Urothelium cell line (cell line): ENCODE measurements around the gene SHPK.

Experiments
- DNase-seq: peaks from one replicate; pipeline ENCODE4 v3.0.0; 2011; ENCODE audit warnings: low spot score, mixed read lengths
- FAIRE-seq: peaks from 2 replicates; lab custom pipeline; 2011; peaks lifted over from hg19 to GRCh38; lab: Jason Lieb, UNC

The SHPK gene

GRCh38 chr17:3630781-3631180 lies 5.3 kb downstream of the SHPK start:
- DNase-seq (no peak), FAIRE-seq (no peak)

GRCh38 chr17:3627769-3628167 lies 8.3 kb downstream of the SHPK start:
- DNase-seq (no peak), FAIRE-seq (no peak)

DNA sequence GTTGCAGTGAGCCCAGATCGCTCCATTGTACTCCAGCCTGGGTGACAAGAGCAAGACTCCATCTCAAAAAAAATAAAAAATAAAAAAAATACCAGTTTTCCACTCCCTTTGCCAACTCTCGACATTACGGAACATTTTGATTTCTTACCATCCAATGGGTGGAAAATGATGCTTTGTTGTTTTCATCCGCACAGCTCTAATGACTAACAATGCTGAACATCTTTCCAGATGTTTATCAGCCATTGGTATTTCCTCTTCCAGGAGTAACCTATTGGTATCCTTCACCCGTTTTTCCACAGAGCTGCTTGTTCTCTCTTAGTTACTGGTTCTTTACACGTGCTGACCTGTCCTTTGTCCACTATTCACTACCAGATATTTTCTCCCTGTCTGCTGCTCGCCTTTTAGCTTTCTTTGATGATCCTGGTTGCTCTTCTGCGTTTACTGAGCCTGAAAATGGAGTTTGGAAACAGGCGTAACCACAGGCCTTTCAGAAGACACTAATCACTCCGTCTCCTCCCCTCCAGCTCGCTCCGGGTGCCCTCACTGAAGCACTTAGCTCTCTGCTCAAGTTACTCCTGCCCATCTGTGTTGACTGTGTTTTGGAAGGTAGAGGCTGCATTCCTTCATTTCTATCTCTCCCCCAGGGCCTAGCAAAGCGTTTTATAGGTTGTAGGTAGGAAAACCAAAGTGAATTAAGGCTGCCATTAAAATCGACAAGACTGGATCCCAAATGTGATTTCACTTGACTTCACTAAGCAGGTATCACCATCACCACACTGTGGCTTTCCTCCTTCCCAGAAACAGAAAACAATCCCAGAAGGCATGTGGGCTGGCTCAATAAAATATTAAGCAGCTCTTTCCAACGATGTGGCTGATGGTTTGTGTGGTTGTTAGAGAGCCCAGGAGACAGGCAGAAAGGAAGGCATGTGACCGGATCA lies 8.9 kb downstream of the SHPK start:
- FAIRE-seq (no peak), DNase-seq (no peak)

DNA sequence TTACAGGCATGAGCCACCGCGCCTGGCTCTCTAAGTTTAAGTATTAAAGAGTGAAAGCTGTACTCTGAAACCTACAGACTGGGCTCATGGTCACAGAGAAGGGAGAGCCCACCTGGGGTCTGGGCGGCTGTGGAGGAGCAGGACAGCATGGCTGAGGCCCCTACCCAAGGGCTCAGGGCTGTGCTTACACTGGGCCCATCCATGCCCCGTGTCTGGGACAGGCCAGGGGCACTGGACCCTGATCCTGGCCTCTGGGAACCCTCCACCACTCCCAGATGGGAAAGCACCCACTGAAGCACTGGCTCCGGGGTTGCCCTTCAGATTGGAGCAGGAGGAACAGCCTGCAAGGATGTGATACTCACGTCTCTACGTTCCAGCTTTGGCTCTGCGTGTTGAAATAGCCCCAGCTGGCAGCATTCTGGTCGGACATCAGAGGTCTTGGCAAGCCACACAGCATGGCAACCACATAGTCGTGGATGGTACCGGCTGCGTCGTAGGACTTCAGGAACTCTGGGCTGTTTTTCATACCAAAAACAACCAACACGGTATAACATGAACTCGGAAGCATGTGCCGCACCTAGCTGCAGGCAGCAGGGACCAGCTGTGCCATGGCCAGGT lies 13.0 kb downstream of the SHPK start:
- FAIRE-seq = no peak
- no peak for DNase-seq

GRCh38 chr17:3621146-3621720 lies 14.8 kb downstream of the SHPK start:
- DNase-seq (no peak), FAIRE-seq (no peak)

DNA sequence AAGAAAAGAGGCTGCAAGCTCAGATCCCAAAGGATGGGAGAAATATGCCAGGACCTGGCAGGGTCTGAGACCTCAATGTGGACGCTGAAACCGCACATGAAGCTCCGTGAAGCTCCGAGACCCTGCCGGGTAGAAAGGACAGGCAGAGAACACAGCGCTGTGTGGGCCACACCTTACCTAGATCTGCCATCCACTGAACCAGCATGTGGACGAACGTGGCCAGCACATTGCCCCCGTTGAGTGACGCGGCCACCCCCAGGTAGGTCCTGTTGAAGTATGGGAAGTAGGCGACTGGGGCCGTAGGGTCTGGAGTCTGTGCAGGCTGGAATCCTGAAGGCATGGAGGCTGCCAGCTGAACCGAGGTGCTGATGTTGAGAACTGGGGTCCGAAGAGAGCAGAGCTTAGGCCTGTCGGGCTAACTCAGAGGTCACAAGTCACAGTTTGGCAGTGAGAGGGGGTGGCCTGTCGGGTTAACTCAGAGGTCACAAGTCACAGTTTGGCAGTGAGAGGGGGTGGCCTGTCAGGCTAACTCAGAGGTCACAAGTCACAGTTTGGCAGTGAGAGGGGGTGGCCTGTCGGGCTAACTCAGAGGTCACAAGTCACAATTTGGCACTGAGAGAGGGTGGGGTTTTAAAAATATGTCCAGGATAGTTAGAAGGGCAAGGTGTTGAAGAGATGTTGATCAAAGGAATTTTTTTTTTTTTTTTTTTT lies 20.7 kb downstream of the SHPK start:
- FAIRE-seq = no peak
- no peak for DNase-seq

DNA sequence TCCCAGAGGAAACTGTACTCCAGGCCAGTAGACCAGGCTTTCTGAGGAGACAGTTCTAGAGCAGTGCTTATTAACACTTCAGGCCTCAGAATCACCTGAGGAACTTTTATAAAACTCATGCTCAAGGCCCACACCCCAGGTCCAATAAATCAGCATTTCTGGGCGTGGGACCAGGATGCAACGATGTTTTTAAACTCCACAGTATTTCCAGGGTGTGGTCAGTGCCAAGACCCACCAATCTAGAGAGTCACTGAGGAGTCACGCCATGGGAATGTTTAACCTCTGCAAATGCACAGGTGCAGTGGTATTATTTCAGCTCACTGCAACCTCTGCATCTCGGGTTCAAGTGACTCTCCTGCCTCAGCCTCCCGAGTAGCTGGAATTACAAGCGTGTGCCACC lies 22.9 kb downstream of the SHPK start:
- FAIRE-seq (no peak), DNase-seq (no peak)

- DNase-seq = no peak
- FAIRE-seq = no peak
These were observed 25.5 kb downstream of the SHPK start for GRCh38 chr17:3610523-3610922.

GRCh38 chr17:3609689-3610088 lies 26.4 kb downstream of the SHPK start:
- DNase-seq (no peak), FAIRE-seq (no peak)

GRCh38 chr17:3603870-3604259 lies 32.2 kb downstream of the SHPK start:
- FAIRE-seq = no peak
- no peak for DNase-seq

GRCh38 chr17:3603119-3603869 lies 32.8 kb downstream of the SHPK start:
- FAIRE-seq = no peak

GRCh38 chr17:3602499-3602898 lies 33.6 kb downstream of the SHPK start:
- FAIRE-seq (no peak), DNase-seq (no peak)

More at GRCh38 chr17:3603119-3603869, 32.8 kb downstream of the SHPK start:
- DNase-seq = no peak

DNA sequence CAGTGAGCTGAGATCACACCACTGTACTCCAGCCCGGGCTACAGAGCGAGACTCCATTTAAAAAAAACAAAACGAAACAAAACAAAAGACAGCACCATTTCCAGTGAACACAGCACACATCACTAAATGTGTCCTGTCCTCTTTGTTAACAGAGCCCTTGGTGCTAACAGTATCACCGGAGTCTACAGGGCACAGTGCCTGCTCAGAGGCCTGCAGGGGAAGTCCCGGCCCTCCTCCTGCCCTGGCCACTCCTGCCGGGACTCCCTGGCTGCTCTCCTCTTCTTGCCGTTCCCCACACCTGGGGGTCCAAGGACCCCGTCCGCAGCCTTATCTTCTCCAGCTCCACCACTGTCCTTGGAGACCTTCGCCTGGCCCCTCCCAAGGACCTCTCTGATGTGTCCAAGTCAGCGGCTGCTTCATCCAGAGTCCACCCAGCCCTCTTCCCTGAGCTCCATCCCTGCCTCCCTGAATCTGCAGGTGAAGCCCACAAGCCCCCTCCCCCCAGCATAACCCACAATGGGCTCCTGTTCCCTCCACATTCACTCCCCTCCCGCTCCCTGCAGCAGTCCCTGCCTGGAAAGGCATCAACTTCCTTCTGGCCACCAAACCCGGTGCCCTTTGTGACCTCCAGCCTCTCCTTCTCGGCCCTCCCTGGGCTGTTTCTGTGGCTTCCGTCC lies 35.4 kb downstream of the SHPK start:
- FAIRE-seq (no peak), DNase-seq (no peak)

GRCh38 chr17:3598078-3598477 lies 38.0 kb downstream of the SHPK start:
- FAIRE-seq (no peak), DNase-seq (no peak)

GRCh38 chr17:3596804-3597464 lies 39.1 kb downstream of the SHPK start:
- no peak for FAIRE-seq
- DNase-seq = no peak

DNA sequence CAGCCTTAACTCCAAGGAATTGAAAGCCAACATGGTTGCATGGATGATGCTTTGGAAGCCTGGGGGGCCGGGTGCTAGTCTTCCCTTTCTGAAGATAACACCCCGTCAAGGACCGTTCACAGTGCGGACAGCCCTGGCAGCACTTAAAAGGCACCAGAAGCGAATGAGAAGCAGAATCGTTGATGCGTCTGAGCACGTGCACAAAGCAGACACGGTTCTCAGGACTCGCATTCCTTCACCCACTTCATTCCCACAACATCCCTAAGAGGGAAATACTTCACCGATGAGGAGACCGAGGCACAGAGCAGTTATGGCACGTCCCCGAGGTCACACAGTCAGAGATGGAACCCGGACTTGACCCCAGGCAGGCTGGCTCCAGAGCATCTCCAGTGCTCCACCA lies 41.1 kb downstream of the SHPK start:
- DNase-seq (no peak), FAIRE-seq (no peak)

- FAIRE-seq = no peak
- DNase-seq = no peak
These were observed 41.8 kb downstream of the SHPK start for GRCh38 chr17:3594051-3594800.

DNA sequence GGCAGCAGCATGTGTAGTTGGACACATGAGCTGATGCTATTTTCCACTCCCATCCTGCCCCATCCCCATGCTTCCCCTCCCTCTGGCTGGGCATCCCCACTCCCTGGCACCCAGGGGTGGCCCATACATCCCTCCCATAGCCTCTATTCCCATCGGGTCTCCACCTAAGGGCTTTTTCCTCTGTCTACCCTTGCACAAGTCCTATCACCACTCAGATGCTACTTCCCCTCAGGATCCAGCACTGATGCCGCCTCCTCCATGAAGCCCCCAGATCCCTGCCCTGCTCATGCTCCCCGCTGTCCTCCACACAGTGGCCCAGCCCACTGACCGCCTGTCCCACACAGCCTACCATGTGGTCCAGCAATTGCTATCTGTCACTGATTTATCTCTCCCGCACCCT lies 42.7 kb downstream of the SHPK start:
- FAIRE-seq (no peak), DNase-seq (no peak)
